ENCODE measurements around the gene LAPTM5.
"Not testable (repeated sequence)": the region's sequence is repeated elsewhere in the genome, so short reads cannot be mapped to it uniquely, and the experiment has no call there.

Gene LAPTM5

GRCh38 chr1:30694280-30695175, 63.0 kb downstream of the LAPTM5 start:
- DNase-seq (ENCODE audit: low spot score): no peak

- DNase-seq (ENCODE audit: low spot score): no peak
Measured at GRCh38 chr1:30693822-30694221, 63.8 kb downstream of the LAPTM5 start.

GRCh38 chr1:30693366-30693765, 64.2 kb downstream of the LAPTM5 start:
- DNase-seq (ENCODE audit: low spot score): no peak

- no peak for DNase-seq (ENCODE audit: low spot score)
Measured at GRCh38 chr1:30692948-30693301, 64.6 kb downstream of the LAPTM5 start.

- DNase-seq (ENCODE audit: low spot score): no peak
Measured at GRCh38 chr1:30692201-30692947, 65.2 kb downstream of the LAPTM5 start.

- DNase-seq (ENCODE audit: low spot score): no peak
Measured at GRCh38 chr1:30691480-30691879, 66.1 kb downstream of the LAPTM5 start.

GRCh38 chr1:30689901-30690645, 67.5 kb downstream of the LAPTM5 start:
- DNase-seq (ENCODE audit: low spot score): no peak

GRCh38 chr1:30688920-30689794, 68.4 kb downstream of the LAPTM5 start:
- DNase-seq (ENCODE audit: low spot score): no peak

- DNase-seq (ENCODE audit: low spot score): not testable (repeated sequence)
Measured at GRCh38 chr1:30688516-30688915, 69.1 kb downstream of the LAPTM5 start.

- DNase-seq (ENCODE audit: low spot score): no peak
Measured at GRCh38 chr1:30687886-30688285, 69.7 kb downstream of the LAPTM5 start.

GRCh38 chr1:30686236-30686935, 71.2 kb downstream of the LAPTM5 start:
- DNase-seq (ENCODE audit: low spot score): no peak

- no peak for DNase-seq (ENCODE audit: low spot score)
Measured at GRCh38 chr1:30685796-30686165, 71.8 kb downstream of the LAPTM5 start.

- no peak for DNase-seq (ENCODE audit: low spot score)
Measured at GRCh38 chr1:30684881-30685795, 72.4 kb downstream of the LAPTM5 start.

GRCh38 chr1:30684259-30684658, 73.3 kb downstream of the LAPTM5 start:
- no peak for DNase-seq (ENCODE audit: low spot score)

- no peak for DNase-seq (ENCODE audit: low spot score)
Measured at GRCh38 chr1:30683699-30684098, 73.9 kb downstream of the LAPTM5 start.
